ENCODE measurements around the gene SCAMP4.

The SCAMP4 gene, protein sequence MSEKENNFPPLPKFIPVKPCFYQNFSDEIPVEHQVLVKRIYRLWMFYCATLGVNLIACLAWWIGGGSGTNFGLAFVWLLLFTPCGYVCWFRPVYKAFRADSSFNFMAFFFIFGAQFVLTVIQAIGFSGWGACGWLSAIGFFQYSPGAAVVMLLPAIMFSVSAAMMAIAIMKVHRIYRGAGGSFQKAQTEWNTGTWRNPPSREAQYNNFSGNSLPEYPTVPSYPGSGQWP

DNA sequence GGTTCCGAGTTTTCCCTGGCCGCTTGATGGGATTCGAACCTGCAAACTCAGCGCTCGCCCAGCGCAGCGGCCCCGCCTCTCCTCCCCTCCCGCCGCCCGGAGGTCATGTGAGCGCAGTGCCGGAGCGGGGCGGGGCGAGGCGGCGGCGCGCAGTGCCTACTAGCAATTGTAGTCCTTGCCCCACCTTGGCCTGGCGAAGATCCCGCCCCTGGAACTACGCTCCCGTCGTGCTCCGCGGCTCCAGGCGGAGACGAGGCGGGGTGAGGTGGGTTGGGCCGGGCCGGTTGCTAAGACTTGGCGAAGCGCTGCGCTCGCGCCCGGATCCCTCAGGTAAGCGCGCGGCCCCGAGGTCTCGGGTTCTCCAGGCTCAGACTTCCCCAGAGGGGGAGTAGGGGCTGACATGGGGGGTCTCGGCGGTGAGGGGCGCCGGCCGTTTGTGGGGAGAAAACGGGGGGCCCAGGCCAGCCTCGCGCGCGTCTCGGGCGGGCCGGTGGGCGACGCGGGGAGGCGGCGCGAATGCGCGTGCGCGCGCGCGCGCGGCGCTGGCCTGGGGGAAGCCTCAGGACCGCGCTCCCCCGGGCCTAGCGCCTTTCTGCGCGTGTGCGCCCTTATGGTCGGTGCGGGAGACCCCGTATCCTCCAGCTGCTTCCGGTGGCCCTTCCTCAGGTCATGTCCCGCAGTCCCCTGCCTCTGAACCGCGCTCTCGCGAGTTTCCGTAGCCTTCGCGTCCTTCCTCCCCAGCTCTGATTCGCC is at the start of gene SCAMP4, which contains the start of gene ADAT3:
Gene SCAMP4, plus strand, starts transcription at position 290 of the 753 bp plus-strand sequence. CDS start 9,621 bp downstream, outside the sequence.
Gene ADAT3, plus strand, starts transcription at position 290 of the 753 bp plus-strand sequence. CDS start 6,649 bp downstream, outside the sequence.
- DNase-seq (ENCODE audit: low spot score), result peak; percentile 98

DNA sequence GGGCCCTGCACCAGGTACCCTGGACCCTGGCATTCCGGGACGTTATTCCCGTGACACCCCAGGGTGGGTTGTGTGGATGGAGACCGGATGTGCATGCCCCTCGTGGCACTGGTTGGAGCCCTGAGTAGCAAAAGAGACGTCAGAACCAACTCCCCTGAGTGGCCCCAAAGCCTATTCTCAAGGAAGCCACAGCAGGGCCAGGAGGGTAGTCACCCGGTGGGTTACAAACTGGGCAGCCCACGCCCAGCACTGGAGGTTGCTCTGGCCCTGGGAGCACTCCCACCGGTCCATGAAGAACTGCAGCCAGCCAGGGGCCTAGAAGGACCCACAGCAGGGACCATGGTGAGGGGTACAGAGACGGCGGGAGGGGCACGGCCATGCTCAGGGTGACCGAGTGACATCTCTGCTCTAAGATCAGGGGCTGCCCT is 49.4 kb upstream of the SCAMP4 start:
- DNase-seq (ENCODE audit: low spot score), result no peak

DNA sequence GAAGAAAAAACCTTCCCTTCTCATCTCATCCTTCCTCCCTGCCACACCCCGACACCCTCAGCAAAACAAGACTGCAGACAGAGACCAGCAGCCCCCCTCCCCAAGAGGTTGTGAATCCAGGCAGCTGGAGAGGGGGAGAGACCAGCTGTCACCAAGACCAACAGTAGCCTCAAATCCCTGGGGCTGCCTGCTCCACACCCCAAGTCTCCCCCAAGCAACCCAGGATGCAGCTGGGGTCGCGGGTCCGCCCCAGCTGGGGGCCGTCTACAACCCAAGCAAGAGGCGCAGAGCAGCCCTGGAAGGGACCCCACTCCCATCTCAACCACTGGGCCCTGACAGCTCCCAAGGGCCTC is 48.9 kb upstream of the SCAMP4 start:
- DNase-seq (ENCODE audit: low spot score), result no peak

DNA sequence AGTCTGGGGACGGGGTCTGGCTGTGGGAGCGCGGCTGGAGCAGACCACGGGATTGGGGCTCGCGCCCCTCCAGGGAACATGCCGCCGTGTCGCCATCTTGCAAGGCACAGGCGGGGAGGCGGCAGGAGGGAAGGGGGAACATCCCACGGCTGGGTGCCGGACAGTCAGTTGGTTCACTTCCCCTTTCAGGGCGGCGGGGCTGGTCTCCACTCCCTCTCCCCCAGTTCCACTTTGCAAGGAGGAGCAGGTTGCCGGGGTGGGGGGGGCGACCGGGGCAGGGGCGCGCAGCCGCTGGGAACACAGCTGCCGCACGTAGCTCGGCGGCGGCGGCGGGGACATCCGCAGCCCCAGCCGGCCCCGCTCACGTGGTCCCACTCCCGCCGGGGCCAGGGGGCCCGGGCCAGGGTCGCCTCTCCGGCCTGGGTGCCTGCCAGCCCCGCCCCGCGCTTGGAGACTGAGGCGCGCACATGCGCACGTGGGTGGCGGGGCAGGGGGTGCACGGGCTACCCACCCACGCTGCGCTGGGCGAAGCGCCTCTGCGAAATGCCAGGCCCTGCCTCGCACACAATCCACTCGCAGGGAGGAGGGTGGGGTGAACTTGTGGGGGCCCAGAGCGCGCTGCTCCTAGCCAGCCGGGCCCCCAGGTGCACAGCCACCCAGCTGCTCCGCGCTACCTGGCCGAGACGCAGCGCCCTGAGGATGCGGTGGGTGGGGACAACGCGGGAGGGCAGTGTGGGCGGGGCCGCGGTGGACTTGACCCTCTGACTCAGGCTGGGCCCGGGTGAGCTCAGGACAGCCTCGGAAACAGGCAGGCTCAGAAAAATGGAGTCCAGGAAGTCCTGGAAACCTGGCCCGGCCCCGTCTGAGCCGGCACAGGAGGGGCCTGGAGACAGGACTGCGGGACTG is 48.2 kb upstream of the SCAMP4 start:
- no peak for DNase-seq (ENCODE audit: low spot score)

DNA sequence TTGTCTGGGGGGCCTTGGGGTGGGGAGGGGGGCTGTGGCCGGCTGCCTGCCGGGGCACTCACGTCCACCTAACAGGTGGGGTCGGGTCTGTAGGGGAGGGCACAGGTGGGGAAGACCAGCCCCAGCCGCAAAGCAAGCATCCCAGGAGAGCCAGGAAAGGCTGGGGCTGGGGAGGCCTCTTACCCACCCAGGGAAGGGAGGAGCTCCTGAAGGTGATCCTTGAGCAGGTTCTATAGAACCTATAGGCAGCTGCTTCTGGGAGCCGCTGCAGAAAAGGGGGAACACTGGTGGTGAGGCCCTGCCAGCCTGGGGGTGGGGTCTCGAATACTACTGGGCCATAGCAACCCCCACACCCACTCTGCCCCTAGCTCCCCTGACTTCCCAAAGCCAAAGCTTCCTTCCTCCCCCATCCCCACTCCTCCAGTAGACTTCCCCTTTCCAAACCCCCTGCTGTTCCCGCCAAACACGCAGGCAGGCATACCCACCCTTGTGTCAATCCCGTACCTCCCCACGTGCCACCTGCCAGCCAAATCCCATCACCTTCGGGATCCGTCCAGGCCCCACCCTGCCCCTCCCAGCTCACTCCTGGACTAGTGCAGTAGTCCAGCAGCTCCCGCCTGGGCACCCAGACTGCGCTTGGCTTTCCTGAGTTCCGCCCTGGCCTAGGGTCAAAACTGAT is 47.4 kb upstream of the SCAMP4 start:
- DNase-seq (ENCODE audit: low spot score), result no peak

DNA sequence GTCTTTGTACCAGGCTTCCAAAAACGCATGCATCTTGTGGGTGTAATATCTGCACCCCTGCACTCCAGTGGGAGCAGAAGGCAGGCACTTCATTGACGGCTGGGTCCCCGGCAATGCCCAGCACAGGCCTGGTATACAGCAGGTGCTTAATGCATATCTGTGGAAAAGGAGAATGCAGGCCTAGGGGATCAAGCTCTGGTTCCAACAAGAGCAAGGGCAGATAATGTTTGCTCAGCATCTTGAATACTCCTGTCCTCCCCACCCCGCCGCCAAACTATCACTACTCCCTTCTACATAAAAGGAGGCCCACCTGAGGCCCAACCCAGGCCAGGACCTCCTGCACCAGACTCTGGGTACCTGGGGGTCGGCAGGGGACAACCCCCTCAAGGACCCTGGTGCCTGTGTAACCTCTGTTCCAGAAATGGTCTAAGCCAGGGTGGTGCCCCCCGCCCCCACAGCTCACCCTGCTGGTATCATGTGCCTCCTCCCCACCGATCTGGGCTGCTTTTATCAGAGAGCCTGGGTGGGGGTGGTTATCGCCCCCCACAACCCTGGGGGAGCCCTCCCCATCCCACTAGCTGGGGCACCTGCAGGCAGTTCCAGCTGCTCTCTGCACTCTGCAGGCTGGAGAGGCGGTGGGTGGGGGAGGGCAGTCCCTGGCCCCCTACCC is 46.7 kb upstream of the SCAMP4 start:
- DNase-seq (ENCODE audit: low spot score), result no peak

DNA sequence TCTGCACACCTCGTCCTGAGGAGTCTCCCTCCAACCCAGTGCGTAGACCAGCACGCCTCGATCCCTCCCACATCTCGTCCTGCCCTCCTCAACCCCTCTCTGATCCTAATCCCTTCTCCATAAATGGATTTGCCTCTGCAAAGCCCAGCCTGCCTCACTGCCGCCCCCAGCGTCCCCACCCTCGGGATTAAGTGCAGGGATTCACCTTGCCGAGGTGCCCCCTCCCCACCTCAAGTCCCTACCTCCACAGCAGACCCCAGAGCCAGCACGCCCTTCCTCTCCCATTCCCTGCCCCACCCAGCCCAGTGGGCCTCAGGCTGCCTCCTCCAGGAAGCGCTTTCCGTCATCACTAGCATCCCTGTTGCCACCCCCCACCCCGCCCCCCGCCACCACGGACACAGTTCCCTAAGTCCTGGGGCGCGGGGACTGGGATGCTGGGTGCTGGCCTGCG is 45.8 kb upstream of the SCAMP4 start:
- no peak for DNase-seq (ENCODE audit: low spot score)

DNA sequence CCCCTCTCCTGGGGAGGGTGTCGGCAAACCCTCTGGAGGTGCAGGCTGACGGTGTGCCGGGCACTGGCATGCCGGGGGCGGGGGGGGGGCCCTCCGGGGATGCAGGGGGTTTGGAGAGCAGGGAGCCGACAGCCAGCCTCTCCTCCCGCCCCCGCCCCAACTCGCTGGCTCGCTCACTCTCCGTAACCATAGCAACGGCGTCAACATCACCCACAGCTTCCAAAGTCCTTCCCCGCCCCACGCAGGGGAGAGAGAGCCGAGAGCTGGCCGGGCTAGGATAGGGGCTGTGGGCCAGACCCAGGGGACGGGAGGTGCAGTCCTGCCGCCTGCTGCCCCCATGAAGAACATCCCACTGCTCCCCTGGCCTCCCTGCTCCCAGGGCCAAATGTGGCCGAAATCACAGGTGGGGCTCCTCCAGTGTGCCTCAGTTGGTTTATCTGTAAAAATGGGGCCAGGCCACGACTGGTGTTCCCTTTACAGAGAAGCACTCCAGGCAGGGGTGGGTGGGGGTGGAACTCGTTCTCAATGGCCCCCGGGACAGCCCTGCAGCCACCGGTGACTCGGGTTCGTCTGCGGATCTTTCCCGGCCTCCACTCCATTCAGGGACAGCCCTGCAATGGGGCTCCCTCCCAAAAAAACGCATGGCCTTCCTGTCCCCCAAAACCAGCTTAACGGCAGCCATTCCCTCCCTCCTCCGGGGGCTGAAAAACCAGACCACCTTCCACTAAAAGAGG is 45.0 kb upstream of the SCAMP4 start:
- peak; percentile 76 for DNase-seq (ENCODE audit: low spot score)

DNA sequence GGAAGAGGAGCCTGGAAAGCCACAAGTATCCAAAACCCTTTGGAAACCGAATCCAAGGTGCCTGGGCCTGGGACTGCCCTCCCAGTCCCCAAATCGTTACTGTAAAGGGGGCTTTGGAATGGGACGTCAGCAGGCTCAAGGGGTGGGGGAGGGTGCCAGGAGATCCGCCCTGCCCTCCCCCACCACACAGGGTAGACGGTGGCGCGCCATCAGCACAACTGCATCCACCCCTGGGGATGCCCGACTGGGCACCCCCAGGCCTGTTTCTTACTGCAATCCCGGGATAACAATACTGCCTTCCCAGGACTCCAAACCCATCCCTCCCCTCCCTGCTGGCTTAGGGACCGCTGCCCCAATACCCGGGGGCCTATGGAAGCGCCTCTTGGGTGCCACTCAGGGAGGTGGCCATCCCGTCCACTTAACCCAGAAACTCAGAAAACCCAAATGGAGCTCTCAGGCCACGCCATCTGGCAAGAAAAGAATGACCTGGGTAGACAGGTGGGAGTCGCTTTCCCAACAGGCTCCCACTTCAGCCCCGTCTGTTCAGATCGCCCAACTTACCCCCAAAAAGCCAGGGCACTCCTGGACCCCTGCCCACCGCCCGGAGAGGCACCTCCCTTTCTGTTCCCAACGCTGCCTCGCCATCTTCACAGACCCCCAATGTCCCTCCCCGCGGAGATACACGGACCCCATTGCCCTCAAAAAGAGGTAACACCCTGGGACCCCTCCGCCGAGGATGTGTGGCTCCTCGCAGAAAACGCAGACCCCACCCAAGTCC is 44.2 kb upstream of the SCAMP4 start:
- no peak for DNase-seq (ENCODE audit: low spot score)

DNA sequence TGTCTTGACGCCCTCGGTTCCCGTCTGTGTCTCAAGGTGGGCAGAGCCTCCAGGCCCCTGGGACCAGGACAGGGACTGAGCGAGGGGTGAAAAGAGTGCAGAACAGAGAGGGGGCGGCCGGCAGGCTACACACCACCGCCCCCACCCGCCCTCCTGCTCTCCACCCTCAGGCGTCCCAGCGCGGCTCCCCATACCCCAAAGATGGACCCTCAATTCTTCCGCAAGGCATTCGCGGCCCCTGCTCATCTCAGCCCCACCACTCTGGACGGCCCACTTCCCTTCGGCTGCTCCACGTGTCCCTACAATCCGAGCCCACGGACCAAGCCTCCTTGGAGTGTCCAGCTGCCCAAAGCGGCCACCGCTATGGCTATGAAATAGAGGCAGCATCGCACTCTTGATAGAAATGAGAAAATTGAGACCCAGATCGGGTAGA is 43.6 kb upstream of the SCAMP4 start:
- no peak for DNase-seq (ENCODE audit: low spot score)

DNA sequence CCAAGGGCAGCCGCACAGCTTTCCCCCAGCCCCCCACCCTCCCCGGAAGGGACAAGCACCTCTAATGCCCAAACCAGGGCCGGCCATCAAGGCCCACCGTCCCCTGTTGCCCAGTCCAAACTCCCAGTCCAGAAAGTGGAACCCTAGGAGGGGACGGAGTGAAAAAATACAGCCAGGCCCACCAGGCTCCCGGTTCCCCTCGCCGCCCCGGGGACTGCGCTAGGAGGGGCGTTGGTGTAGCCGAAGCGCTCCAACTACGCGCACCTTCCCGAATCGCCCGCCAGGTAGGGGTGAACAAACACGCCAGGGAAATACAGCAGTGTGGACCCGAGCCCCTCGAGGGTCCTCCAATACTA is 43.2 kb upstream of the SCAMP4 start:
- DNase-seq (ENCODE audit: low spot score), result no peak

DNA sequence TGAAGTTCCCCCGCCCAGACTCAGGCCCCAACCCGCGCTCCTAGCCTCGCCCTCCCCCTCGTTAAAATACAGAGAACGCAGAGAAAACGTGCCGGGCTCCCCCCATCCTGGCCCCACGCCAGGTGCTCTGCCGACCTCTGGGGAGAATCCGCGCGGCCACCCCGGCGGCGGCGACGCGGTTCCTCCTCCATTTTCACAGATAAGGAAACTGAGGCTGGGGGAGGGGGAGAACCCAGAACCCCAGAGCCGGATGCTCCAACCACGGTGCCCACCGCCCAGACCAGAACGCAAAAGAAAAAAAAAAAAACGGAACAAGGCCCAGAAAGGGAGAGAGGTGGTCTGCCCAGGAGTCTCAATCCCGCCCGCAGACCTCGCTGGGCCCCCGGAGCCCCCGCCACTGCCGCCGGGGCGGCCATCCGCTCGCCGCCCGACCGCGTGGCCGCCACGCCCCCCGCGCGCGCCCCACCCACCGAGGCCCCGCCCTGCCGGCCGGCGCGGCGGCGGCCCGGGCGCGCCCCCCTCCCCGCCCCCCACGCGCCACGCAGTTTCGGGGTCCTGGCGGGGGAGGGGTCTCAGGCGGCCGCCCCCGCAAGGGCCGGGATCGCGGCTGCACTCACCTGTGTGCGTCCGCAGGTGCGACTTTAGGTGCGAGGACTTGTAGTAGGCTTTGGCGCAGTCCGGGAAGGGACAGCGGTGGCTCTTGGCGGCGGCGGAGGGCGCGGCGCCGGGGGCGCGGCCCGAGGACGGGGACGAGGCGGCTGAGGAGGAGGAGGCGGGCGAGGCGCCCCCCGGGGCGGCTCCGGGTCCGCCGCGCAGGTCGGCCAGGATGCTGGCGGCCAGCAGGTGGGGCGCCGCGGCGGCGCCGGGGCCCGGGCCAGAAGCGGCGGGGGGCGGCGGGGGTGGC is 42.5 kb upstream of the SCAMP4 start:
- DNase-seq (ENCODE audit: low spot score), result no peak

DNA sequence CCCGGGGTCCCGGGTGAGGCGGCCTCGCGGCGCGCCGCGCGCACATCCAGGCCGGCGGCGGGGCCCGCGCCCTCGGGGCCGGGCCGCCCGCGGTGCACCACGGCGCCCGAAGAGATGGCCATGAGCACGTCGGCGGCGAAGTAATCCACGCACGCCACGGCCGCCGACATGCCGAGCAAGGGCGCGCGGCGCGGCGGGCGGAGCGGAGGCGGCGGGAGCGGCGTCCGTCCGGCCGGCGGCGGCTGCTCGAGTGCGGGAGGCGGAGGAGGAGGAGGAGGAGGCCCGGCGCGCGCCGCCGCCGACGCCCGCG is 41.9 kb upstream of the SCAMP4 start, which contains the start of gene KLF16:
Gene KLF16, minus strand, starts transcription at position 252 of the 310 bp plus-strand sequence. Its CDS starts 82 bp downstream, at position 170.
- no peak for DNase-seq (ENCODE audit: low spot score)

DNA sequence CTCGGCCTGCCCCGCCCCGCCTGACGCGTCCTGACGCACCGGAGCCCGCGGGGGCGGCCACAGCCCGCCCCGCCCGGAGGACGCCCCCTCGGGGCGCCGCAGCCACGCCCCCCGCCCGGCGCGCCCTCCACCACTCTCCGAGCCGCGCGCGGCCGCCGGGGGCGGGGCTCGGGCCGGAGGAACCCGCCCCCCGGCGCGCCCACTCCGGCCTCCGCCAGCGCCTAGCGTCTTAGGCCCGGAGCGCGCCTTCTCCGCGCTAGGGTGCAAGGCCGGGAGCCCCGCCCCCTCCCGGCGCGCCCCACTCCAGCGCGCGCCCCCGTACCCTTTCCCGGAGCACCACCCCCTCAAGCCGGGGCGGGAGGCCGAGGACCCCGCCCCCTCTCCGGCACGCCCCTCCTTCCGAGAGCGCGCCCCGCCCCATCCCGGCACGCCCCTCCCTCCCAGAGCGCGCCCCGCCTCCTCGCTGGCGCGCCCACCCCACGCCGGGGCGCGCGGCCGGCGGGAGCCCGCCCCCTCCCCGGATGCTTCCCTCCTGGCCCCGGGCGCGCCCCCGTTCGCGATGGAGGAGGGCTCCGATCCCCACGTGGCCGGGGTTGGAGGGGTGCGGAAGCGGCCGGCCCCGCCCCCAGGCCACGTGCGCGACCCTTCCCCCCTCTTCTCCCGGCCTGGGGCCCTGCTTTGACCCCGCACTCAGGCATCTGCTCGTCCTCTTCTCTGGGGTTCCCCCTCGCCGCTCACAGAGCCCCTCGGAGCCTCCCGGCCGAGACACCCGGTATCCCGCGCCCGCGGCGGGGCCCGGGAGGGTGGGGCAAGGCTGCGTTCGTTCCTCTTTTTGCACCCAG is 41.3 kb upstream of the SCAMP4 start:
- peak; percentile 92 for DNase-seq (ENCODE audit: low spot score)

DNA sequence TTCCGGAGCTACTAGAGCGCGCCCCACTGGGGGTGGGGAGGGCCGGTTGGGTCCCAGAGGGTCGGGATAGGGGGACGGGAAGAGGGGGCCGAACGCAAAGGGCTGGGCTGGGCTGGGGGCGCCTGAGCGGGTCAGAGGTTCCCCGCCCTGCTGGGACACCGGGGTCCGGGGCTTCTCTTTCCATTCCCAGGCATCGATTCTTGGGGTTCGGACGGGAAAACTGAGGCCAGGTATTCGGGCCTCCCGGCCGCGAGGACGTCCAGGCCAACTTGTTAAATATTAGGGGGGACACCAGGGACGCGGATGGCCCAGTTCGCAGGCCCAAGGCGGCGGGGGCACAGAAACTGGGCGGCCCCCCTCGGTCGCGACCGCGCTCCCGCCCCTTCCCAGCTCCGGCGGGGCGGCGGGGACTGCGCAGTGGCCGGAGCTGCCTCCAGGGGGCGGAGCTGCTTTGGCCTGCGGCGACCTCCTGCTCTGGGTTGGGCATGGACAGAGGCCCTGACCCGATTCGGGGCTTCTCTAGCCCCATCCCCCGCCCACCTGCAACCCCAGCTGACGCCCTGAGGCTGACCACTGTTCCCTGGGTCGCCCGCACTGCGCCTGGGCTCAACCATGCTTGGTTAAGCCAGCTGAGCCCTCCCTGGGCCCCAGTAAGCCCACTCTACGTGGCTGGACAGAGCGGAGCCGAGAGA is 40.6 kb upstream of the SCAMP4 start:
- peak; percentile 61 for DNase-seq (ENCODE audit: low spot score)

DNA sequence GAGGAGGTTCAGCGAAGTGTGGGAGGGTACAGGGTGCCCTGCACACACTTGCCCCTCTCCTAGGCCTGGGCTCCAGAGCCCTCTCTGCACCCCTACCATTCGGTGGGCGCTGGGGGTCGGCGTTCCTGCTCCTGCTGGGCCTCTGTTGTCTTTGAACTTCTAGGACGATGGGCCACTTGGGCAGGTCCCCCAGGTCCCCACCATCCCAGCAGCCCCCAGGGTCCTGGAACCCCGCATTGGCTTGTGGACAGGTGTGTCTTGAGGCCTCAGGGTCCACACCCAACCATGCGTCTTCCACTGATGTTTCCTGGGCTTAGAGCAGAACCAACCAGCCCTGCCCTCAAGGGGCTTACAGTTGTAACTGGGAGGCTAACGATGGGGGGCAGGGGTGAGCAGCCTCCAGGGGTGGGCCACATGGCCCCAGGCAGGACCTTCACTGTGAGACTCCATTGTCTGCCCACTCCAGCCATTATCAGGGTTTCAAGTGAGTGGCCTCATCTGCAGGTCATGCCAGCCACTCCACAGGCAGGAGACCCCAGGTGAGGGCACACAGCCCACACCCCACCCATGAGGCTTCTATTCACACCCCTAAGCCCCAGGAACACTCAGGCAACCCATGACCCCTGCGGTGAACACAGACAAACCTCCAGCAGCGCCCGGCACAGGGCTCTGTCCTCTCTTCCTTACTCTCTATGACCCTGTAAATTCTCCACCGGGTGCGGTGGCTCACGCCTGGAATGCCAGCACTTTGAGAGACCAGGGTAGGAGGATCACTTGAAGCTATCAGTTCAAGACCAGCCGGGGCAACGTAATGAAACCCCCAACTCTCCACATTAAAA is 39.8 kb upstream of the SCAMP4 start:
- no peak for DNase-seq (ENCODE audit: low spot score)

All from CD4-positive, alpha-beta T cell treated with Interleukin-15 for 4 hours (primary cell).